PC-3 (cell line): ENCODE measurements around the gene IL13.
"Not testable (repeated sequence)": the region's sequence is repeated elsewhere in the genome, so short reads cannot be mapped to it uniquely, and the experiment has no call there.

ENCODE experiments used
- EZH2 ChIP-seq: fragments of 300-600 bp; sonication (generic); IDR thresholded peaks from one replicate; pipeline ENCODE4 v1.6.1; 2017; ENCODE audit warnings: antibody characterized with exemption, mild to moderate bottlenecking, low read length; ENCODE audit not compliant: unreplicated experiment
- EZH2phosphoT487 ChIP-seq: fragments of 300-600 bp; sonication (generic); IDR thresholded peaks from 2 replicates; pipeline ENCODE4 v1.6.1; 2018; ENCODE audit warnings: mild to moderate bottlenecking, antibody characterized with exemption, low read length, borderline replicate concordance
- TF ChIP-seq, protein P1 (sequence below): fragments of 300-600 bp; sonication (generic); conservative IDR thresholded peaks from 2 replicates; pipeline ENCODE4 v1.5.1; 2017; ENCODE audit warnings: antibody characterized with exemption, low read depth, mild to moderate bottlenecking, low read length

DNA sequence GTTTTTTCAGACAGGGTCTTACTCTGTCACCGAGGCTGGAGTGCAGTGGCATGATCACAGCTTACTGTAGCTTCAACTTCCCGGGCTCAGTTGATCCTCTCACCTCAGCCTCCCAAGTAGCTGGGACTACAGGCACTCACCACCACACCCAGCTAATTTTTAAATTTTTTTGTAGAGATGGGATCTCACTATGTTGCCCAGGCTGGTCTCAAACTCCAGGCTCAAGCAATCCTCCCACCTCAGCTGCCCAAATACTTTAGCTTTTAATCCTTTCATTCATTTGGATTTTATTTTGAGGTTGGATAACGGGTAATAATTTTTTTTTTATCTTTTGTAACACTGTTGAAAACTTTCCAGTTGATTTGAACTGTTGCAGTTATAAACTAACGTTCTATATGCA lies 24.4 kb upstream of the IL13 start:
- TF ChIP-seq, protein P1, sequence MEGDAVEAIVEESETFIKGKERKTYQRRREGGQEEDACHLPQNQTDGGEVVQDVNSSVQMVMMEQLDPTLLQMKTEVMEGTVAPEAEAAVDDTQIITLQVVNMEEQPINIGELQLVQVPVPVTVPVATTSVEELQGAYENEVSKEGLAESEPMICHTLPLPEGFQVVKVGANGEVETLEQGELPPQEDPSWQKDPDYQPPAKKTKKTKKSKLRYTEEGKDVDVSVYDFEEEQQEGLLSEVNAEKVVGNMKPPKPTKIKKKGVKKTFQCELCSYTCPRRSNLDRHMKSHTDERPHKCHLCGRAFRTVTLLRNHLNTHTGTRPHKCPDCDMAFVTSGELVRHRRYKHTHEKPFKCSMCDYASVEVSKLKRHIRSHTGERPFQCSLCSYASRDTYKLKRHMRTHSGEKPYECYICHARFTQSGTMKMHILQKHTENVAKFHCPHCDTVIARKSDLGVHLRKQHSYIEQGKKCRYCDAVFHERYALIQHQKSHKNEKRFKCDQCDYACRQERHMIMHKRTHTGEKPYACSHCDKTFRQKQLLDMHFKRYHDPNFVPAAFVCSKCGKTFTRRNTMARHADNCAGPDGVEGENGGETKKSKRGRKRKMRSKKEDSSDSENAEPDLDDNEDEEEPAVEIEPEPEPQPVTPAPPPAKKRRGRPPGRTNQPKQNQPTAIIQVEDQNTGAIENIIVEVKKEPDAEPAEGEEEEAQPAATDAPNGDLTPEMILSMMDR, result not testable (repeated sequence)
- TF ChIP-seq EZH2, EZH2phosphoT487: not testable (repeated sequence)
